H54 (cell line): Measurements from ENCODE around the gene ITPRIP.

Source experiments
- DNase-seq: peaks from one replicate; pipeline ENCODE4 v3.0.0; 2011; ENCODE audit warnings: low spot score, mixed read lengths; ENCODE audit not compliant: insufficient read length
- FAIRE-seq: peaks from 3 replicates; lab custom pipeline; 2011; peaks lifted over from hg19 to GRCh38; lab: Jason Lieb, UNC
- POLR2A ChIP-seq: IDR thresholded peaks from 2 replicates; pipeline ENCODE4 v1.6.1; 2011; ENCODE audit warnings: low read depth, mild to moderate bottlenecking, low read length

ITPRIP gene

DNA sequence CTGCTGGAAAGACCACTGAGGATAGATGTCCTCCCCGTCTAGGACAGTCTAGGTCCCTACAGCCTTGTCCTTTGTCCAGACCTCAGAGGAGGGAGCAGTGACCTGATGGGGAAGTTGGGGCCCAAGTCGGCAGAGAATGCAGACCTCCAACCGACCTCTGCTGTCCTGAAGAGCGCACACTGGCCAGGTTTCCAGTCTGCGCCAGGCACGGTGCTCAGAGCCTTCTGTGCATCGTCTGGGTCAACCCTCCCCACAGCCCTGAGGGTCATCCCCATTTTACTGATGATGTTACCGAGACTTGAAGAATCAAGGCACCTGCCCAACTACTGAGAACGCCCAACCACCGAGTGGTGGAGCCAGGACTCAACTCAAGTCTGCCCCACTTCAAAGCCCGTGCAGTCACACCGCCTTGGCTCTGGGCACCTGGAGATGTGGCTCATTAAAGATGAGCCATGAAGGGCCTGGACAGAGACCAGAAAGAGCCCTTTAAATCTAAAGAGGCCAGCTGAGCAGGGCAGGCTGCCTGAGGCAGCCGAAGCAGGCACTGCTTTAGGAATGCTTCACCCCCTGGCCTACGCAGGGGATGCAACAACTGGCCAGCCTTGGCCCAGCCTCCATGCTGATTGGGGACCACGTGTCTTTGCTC, 4.4 kb downstream of the ITPRIP start:
- DNase-seq (no peak), FAIRE-seq (no peak)
- TF ChIP-seq POLR2A = no peak

- no peak for FAIRE-seq
- no peak for DNase-seq
- TF ChIP-seq POLR2A = no peak
These were observed 5.1 kb downstream of the ITPRIP start for GRCh38 chr10:104333032-104333727.

- TF ChIP-seq POLR2A = no peak
- no peak for FAIRE-seq
These were observed 5.8 kb downstream of the ITPRIP start for GRCh38 chr10:104332243-104333031.

GRCh38 chr10:104331208-104331838, 6.9 kb downstream of the ITPRIP start:
- no peak for FAIRE-seq
- no peak for DNase-seq
- no peak for TF ChIP-seq POLR2A

More at GRCh38 chr10:104332243-104333031, 5.8 kb downstream of the ITPRIP start:
- no peak for DNase-seq

- DNase-seq (no peak), FAIRE-seq (no peak)
- TF ChIP-seq POLR2A = no peak
These were observed 7.8 kb downstream of the ITPRIP start for GRCh38 chr10:104330168-104331110.

- DNase-seq (peak; percentile 45), FAIRE-seq (no peak)
- TF ChIP-seq POLR2A = no peak
These were observed 8.5 kb downstream of the ITPRIP start for GRCh38 chr10:104329735-104330134.

GRCh38 chr10:104328896-104329710, 9.2 kb downstream of the ITPRIP start:
- DNase-seq = peak; percentile 63
- FAIRE-seq = no peak
- TF ChIP-seq POLR2A = no peak

GRCh38 chr10:104328646-104328895, 9.7 kb downstream of the ITPRIP start:
- FAIRE-seq = no peak
- no peak for DNase-seq
- no peak for TF ChIP-seq POLR2A

GRCh38 chr10:104327745-104328645, 10.3 kb downstream of the ITPRIP start:
- peak; percentile 31; the same call in 1 of the 2 replicates for TF ChIP-seq POLR2A
- DNase-seq = peak; percentile 67
- FAIRE-seq = no peak

DNA sequence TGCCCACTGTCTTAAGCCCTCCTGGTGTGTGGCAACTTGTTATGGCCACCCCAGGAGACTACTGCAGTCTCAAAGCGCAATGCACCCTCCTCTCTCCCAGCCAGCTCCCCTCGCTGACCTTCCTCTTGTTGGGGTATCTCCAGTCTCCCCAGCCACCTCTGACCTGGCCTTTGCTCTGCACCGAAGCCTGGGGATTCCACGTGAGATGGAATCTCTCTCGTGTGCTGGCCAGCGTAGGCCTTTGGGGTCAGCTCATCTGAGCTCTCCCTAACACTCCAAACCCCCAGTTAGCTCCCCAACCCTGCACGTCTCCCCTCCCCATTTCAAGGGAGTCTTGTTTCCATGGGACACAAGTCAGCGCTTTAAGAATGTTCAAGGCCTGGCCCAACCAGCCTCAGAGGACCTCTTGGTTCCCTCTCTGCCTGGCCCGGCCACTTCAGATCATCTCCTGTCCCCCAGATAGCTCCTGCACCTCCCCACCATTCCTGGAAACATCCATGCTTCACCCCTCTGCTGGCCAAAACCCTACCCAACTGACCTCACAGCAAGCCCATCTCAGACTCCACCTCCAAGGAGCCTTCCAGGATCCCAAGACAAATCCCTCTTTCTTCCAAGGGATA, 11.2 kb downstream of the ITPRIP start:
- TF ChIP-seq POLR2A = no peak
- FAIRE-seq = no peak
- no peak for DNase-seq
